HEK293 (cell line): ENCODE results near the gene RIBC2.

ENCODE experiments used
- CTCF ChIA-PET: fragments of 350-600 bp; formaldehyde crosslinking; extraction: SDS; loops from one replicate; lab custom pipeline; 2021; ENCODE audit warnings: antibody characterized with exemption; lab: Yijun Ruan, JAX
- POLR2A ChIA-PET: fragments of 300-600 bp; formaldehyde crosslinking; extraction: SDS; loops from one replicate; lab custom pipeline; 2020; ENCODE audit warnings: antibody characterized with exemption, inconsistent platforms; lab: Yijun Ruan, JAX
- H3K27ac ChIP-seq: fragments of 200-500 bp; sonication (Bioruptor generic); 2 replicates; pipeline ENCODE4 v1.5.1; 2014; ENCODE audit warnings: low read depth, low read length, control low read depth, inconsistent platforms; ENCODE audit errors: extremely low read depth
- H3K36me3 ChIP-seq, 2 experiments: fragments of 200-500 bp in 1 of 2; sonication (Bioruptor generic) in 1 of 2; 1 replicate in 1 of 2; 2 replicates in 1 of 2; pipeline ENCODE4 v1.5.1; 2014 to 2017; ENCODE audit warnings: inconsistent platforms in 2 of 2, low read length in 2 of 2; ENCODE audit not compliant: control insufficient read depth in 2 of 2, insufficient read depth in 1 of 2
- H3K4me1 ChIP-seq: fragments of 200-500 bp; sonication (Bioruptor generic); 2 replicates; pipeline ENCODE4 v1.5.1; 2014; ENCODE audit warnings: mild to moderate bottlenecking, low read length, inconsistent platforms; ENCODE audit not compliant: control insufficient read depth, insufficient read depth
- H3K4me3 ChIP-seq: 2 replicates; pipeline ENCODE4 v1.5.1; 2011; ENCODE audit warnings: low read depth, mild to moderate bottlenecking, control low read depth, low read length, moderate library complexity
- H3K9me3 ChIP-seq: fragments of 200-500 bp; sonication (Bioruptor generic); 2 replicates; pipeline ENCODE4 v1.5.1; 2014; ENCODE audit warnings: low read depth, low read length, inconsistent platforms; ENCODE audit not compliant: control insufficient read depth, insufficient read depth
- PBX3 ChIP-seq: sonication (generic); formaldehyde crosslinking; IDR thresholded peaks from 2 replicates; pipeline ENCODE4 v1.8.1; 2022; ENCODE audit warnings: mild to moderate bottlenecking, moderate library complexity, missing genetic modification reagents
- PRDM2 ChIP-seq: fragments of 450-650 bp; formaldehyde crosslinking; IDR thresholded peaks from 2 replicates; pipeline ENCODE4 v1.5.1; 2016; ENCODE audit warnings: missing biosample characterization, missing genetic modification characterization, borderline replicate concordance
- PRDM4 ChIP-seq: fragments of 450-650 bp; formaldehyde crosslinking; IDR thresholded peaks from 2 replicates; pipeline ENCODE4 v1.5.1; 2017; ENCODE audit warnings: missing biosample characterization, missing genetic modification characterization
- YY1 ChIP-seq: fragments of 450-650 bp; formaldehyde crosslinking; IDR thresholded peaks from 2 replicates; pipeline ENCODE4 v1.5.1; 2018; ENCODE audit warnings: missing biosample characterization, missing genetic modification characterization
- ZBTB1 ChIP-seq: fragments of 450-650 bp; formaldehyde crosslinking; IDR thresholded peaks from 2 replicates; pipeline ENCODE4 v1.5.1; 2016; ENCODE audit warnings: missing biosample characterization, missing genetic modification characterization
- ZBTB26 ChIP-seq: fragments of 450-650 bp; formaldehyde crosslinking; optimal IDR thresholded peaks from 2 replicates; pipeline ENCODE3; 2016; ENCODE audit warnings: missing biosample characterization, mild to moderate bottlenecking, missing genetic modification characterization
- ZFP37 ChIP-seq: fragments of 450-650 bp; formaldehyde crosslinking; IDR thresholded peaks from 2 replicates; pipeline ENCODE4 v1.5.1; 2016; ENCODE audit warnings: missing biosample characterization, missing genetic modification characterization
- ZIC2 ChIP-seq: fragments of 450-650 bp; formaldehyde crosslinking; IDR thresholded peaks from 2 replicates; pipeline ENCODE4 v1.5.1; 2016; ENCODE audit warnings: missing biosample characterization, missing genetic modification characterization
- ZNF23 ChIP-seq: fragments of 450-650 bp; formaldehyde crosslinking; IDR thresholded peaks from 2 replicates; pipeline ENCODE4 v1.5.1; 2016; ENCODE audit warnings: missing biosample characterization, missing genetic modification characterization, borderline replicate concordance
- ZNF488 ChIP-seq: fragments of 450-650 bp; formaldehyde crosslinking; IDR thresholded peaks from 2 replicates; pipeline ENCODE4 v1.5.1; 2016; ENCODE audit warnings: missing biosample characterization, missing genetic modification characterization
- ZNF501 ChIP-seq: fragments of 450-650 bp; formaldehyde crosslinking; IDR thresholded peaks from 2 replicates; pipeline ENCODE4 v1.5.1; 2016; ENCODE audit warnings: missing biosample characterization, missing genetic modification characterization
- ZNF513 ChIP-seq: fragments of 450-650 bp; IDR thresholded peaks from 2 replicates; pipeline ENCODE4 v1.5.1; 2018; ENCODE audit warnings: missing biosample characterization, missing genetic modification characterization
- ZNF626 ChIP-seq: fragments of 450-650 bp; sonication (Bioruptor Pico); formaldehyde crosslinking; IDR thresholded peaks from 2 replicates; pipeline ENCODE4 v1.5.1; 2018; ENCODE audit warnings: missing biosample characterization, missing genetic modification characterization, inconsistent platforms
- ZNF777 ChIP-seq: fragments of 450-650 bp; formaldehyde crosslinking; IDR thresholded peaks from 2 replicates; pipeline ENCODE4 v1.5.1; 2017; ENCODE audit warnings: missing biosample characterization, missing genetic modification characterization, borderline replicate concordance
- ZNF791 ChIP-seq: fragments of 450-650 bp; formaldehyde crosslinking; IDR thresholded peaks from 2 replicates; pipeline ENCODE4 v1.5.1; 2016; ENCODE audit warnings: missing biosample characterization, missing genetic modification characterization
- ZNF837 ChIP-seq: fragments of 450-650 bp; formaldehyde crosslinking; IDR thresholded peaks from 2 replicates; pipeline ENCODE4 v1.5.1; 2016; ENCODE audit warnings: missing biosample characterization, missing genetic modification characterization

RIBC2 gene

GRCh38 chr22:45429981-45430775 is 16.7 kb downstream of the RIBC2 start:
- no peaks in the 10 kb centered on the region for H3K9me3 ChIP-seq
- H3K4me1 ChIP-seq = no peaks in the 10 kb centered on the region
- H3K4me3 ChIP-seq = no peak overlapping the region
- H3K27ac ChIP-seq = no peak overlapping the region
- ChIA-PET POLR2A (interaction anchor here (0.6 kb wide), 1 partner anchor 49 kb away, joined by 4 read pairs; no protein-coding TSS in a partner anchor), CTCF (no interaction called here)
- H3K36me3 ChIP-seq = no peaks in the 10 kb centered on the region
- TF ChIP-seq ZBTB1 (tag by site-specific recombination) (no peak), ZNF488 (tag by site-specific recombination) (no peak), ZIC2 (tag by site-specific recombination) (0 out of 2 replicates have a peak, but pooled peaks have one; percentile 9)
- TF ChIP-seq, all 188 proteins: peak for 1

- TF ChIP-seq ZNF626 (tag by site-specific recombination) (no peak), ZNF791 (tag by site-specific recombination) (no peak), ZNF837 (tag by site-specific recombination) (no peak), ZNF23 (tag by site-specific recombination) (no peak), YY1 (tag by site-specific recombination) (no peak), ZBTB26 (tag by site-specific recombination) (no peak), ZNF777 (no peak), PBX3 (CRISPR knock-in tag) (no peak), PRDM4 (tag by site-specific recombination) (no peak)
- H3K4me1 ChIP-seq = no peaks in the 10 kb centered on the region
- H3K27ac ChIP-seq = no peak overlapping the region
- ChIA-PET CTCF (interaction anchor here (0.6 kb wide), 1 partner anchor 167 kb away, joined by 4 read pairs; no protein-coding TSS in a partner anchor), POLR2A (interaction anchor here (0.6 kb wide), 1 partner anchor 48 kb away, joined by 4 read pairs; no protein-coding TSS in a partner anchor)
- no peak overlapping the region for H3K4me3 ChIP-seq
- no peaks in the 10 kb centered on the region for H3K9me3 ChIP-seq
- no peaks in the 10 kb centered on the region for H3K36me3 ChIP-seq
Measured at GRCh38 chr22:45430871-45431270, 17.4 kb downstream of the RIBC2 start.

- H3K4me1 ChIP-seq = no peaks in the 10 kb centered on the region
- POLR2A ChIA-PET = no interaction called here
- H3K9me3 ChIP-seq = no peaks in the 10 kb centered on the region
- H3K36me3 ChIP-seq = no peaks in the 10 kb centered on the region
- no peak overlapping the region for H3K27ac ChIP-seq
- H3K4me3 ChIP-seq = no peak overlapping the region
- CTCF ChIA-PET = interaction anchor here (0.9 to 2.4 kb wide), 4 partner anchors 27 to 165 kb away, joined by 3 to 6 read pairs (median 4); no protein-coding TSS in a partner anchor
- TF ChIP-seq ZFP37 = no peak
- TF ChIP-seq PRDM2 (tag by site-specific recombination) = no peak
- TF ChIP-seq ZNF501 (tag by site-specific recombination) = no peak
- TF ChIP-seq ZNF513 = no peak
Measured at GRCh38 chr22:45434981-45435380, 21.5 kb downstream of the RIBC2 start.
